Common myeloid progenitor, CD34-positive (primary cell): ENCODE data around the gene SLIT3.

Experiments used
- CTCF ChIA-PET: fragments of 350-600 bp; sonication (Branson Sonifier 250); formaldehyde crosslinking; loops from one replicate; lab custom pipeline; 2021; ENCODE audit warnings: antibody characterized with exemption; lab: Charles Lee
- POLR2A ChIA-PET: fragments of 350-600 bp; sonication (Branson Sonifier 250); formaldehyde crosslinking; loops from one replicate; lab custom pipeline; 2021; ENCODE audit warnings: antibody characterized with exemption; lab: Charles Lee
- DNase-seq, 3 donors: peaks; one replicate each; pipeline versions ENCODE4 v3.0.0 to v3.0.0-alpha.2; 2013
- H3K27ac ChIP-seq, 2 experiments: 1 replicate in 1 of 2; 2 replicates in 1 of 2; pipeline ENCODE4 v1.7.0; 2013; ENCODE audit warnings: inconsistent platforms in 2 of 2, low read length in 2 of 2, mild to moderate bottlenecking in 2 of 2, low read depth in 1 of 2, moderate library complexity in 1 of 2; ENCODE audit not compliant: severe bottlenecking in 2 of 2, insufficient read depth in 1 of 2, poor library complexity in 1 of 2
- H3K27me3 ChIP-seq, 5 experiments: replicated peaks in 2 of 5; 1 replicate in 3 of 5; 2 replicates in 2 of 5; pipeline versions ENCODE4 v1.6.1 to v1.7.0; 2013; ENCODE audit warnings: low read length in 4 of 5, mild to moderate bottlenecking in 2 of 5, moderate library complexity in 2 of 5, inconsistent platforms in 1 of 5; ENCODE audit not compliant: insufficient read depth in 5 of 5, control insufficient read depth in 4 of 5
- H3K36me3 ChIP-seq, 4 experiments: 1 replicate in 2 of 4; 2 replicates in 2 of 4; pipeline versions ENCODE4 v1.6.1 to v1.7.0; 2013; ENCODE audit warnings: low read length in 3 of 4, control low read depth in 1 of 4, mild to moderate bottlenecking in 1 of 4; ENCODE audit not compliant: control insufficient read depth in 4 of 4, insufficient read depth in 4 of 4
- H3K4me1 ChIP-seq, 4 experiments: 1 replicate in 3 of 4; 2 replicates in 1 of 4; pipeline versions ENCODE4 v1.6.1 to v1.7.1; 2013; ENCODE audit warnings: low read length in 3 of 4, mild to moderate bottlenecking in 3 of 4, control low read depth in 1 of 4, inconsistent platforms in 1 of 4, moderate library complexity in 1 of 4; ENCODE audit not compliant: control insufficient read depth in 4 of 4, insufficient read depth in 4 of 4; ENCODE audit errors: control extremely low read depth in 1 of 4
- H3K4me3 ChIP-seq, 7 experiments: 1 replicate in 4 of 7; 2 replicates in 3 of 7; pipeline versions ENCODE4 v1.5.1 to v1.7.0; 2013; ENCODE audit warnings: mild to moderate bottlenecking in 7 of 7, low read length in 6 of 7, moderate library complexity in 6 of 7, inconsistent platforms in 2 of 7, low read depth in 2 of 7, control low read depth in 1 of 7; ENCODE audit not compliant: insufficient read depth in 4 of 7, control insufficient read depth in 1 of 7; ENCODE audit errors: extremely low read depth in 1 of 7
- H3K9me3 ChIP-seq, 5 experiments: 1 replicate in 4 of 5; 2 replicates in 1 of 5; pipeline versions ENCODE4 v1.6.1 to v1.7.1; 2013; ENCODE audit warnings: low read length in 4 of 5, mild to moderate bottlenecking in 2 of 5, inconsistent platforms in 1 of 5, low read depth in 1 of 5, moderate library complexity in 1 of 5; ENCODE audit not compliant: control insufficient read depth in 4 of 5, insufficient read depth in 2 of 5; ENCODE audit errors: control extremely low read depth in 1 of 5
- WGBS: methylation state at CpG from one replicate; pipeline ENCODE4 v1.1.5; 2013; ENCODE audit not compliant: insufficient coverage; 5-methylcytosine and 5-hydroxymethylcytosine counted together

Gene SLIT3

GRCh38 chr5:168816661-168817060 is 484.3 kb downstream of the SLIT3 start:
- WGBS: 97% methylated on average over 4 of the region's 4 CpGs
- CTCF ChIA-PET: no interaction called here

GRCh38 chr5:168813184-168813968 is 487.6 kb downstream of the SLIT3 start:
- H3K9me3 ChIP-seq: no peaks in the 10 kb centered on the region
- H3K4me3 ChIP-seq: no peak overlapping the region
- no peak overlapping the region for H3K27ac ChIP-seq
- H3K4me1 ChIP-seq: no peaks in the 10 kb centered on the region
- ChIA-PET CTCF (no interaction called here), POLR2A (no interaction called here)
- H3K27me3 ChIP-seq: peaks cover 0 to 6% (median 0%) of the 10 kb centered on the region in 5 experiments
- WGBS: 50% methylated on average over 2 of the region's 4 CpGs
- peak; percentile 53 to 76 (median 61) for DNase-seq
- H3K36me3 ChIP-seq: no peaks in the 10 kb centered on the region

More at GRCh38 chr5:168816661-168817060, 484.3 kb downstream of the SLIT3 start:
- no peaks in the 10 kb centered on the region for H3K27me3 ChIP-seq
- H3K4me3 ChIP-seq: no peak overlapping the region
- no peak overlapping the region for H3K27ac ChIP-seq
- POLR2A ChIA-PET: no interaction called here
- no peaks in the 10 kb centered on the region for H3K36me3 ChIP-seq
- no peaks in the 10 kb centered on the region for H3K4me1 ChIP-seq
- H3K9me3 ChIP-seq: no peaks in the 10 kb centered on the region
- DNase-seq: no peak

DNA sequence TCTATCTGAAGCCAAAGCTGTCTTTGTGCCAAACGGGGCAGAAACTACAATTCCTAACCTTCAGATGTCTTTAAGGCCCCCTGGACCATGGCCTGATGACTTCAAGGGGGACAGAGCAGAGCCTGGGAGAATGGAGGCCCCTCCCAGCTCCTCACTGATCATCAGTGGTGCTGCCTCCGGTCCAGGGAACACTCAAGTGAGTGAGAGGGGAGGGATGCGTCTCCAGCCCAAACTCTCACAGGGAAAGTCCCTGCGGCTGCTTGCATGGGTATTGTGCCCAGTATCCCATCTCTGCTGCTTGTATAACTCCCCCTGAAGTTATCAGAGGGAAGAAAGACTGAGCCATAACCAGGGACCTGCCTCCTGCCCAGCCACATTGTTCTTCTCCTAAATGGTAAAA is 490.3 kb downstream of the SLIT3 start:
- no peak overlapping the region for H3K27ac ChIP-seq
- H3K4me3 ChIP-seq: no peak overlapping the region
- no peak for DNase-seq
- CTCF ChIA-PET: no interaction called here
- H3K36me3 ChIP-seq: no peaks in the 10 kb centered on the region
- POLR2A ChIA-PET: no interaction called here
- H3K9me3 ChIP-seq: no peaks in the 10 kb centered on the region
- WGBS: 96% methylated on average over 4 of the region's 4 CpGs
- no peaks in the 10 kb centered on the region for H3K4me1 ChIP-seq
- peaks cover 0 to 6% (median 0%) of the 10 kb centered on the region in 5 experiments for H3K27me3 ChIP-seq

DNA sequence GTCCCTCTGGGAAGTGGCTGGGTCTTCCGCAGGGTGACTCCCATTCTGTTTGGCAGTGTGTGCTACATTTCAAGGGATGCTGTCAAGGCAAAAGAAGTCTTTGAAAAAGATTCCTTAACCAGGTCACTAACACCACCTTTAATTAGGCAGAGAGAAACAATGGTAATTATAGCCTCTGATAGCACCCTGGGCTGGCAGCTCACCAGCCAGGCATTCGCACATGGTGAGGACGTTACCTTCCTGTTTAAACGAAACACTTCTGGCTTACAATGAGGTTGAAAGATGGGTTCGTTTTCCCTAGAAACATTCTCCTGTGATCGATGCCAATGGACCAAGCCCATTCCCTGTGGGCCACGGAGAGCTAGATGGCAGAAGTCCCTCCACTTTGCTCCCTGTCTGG is 491.7 kb downstream of the SLIT3 start:
- Histone ChIP-seq H3K36me3 (no peaks in the 10 kb centered on the region), H3K4me1 (no peaks in the 10 kb centered on the region), H3K27me3 (peaks cover 0 to 9% (median 0%) of the 10 kb centered on the region in 5 experiments), H3K9me3 (no peaks in the 10 kb centered on the region), H3K4me3 (no peak overlapping the region), H3K27ac (no peak overlapping the region)
- CTCF ChIA-PET: no interaction called here
- POLR2A ChIA-PET: no interaction called here
- no peak for DNase-seq
- 89% methylated on average over 7 of the region's 7 CpGs for WGBS

DNA sequence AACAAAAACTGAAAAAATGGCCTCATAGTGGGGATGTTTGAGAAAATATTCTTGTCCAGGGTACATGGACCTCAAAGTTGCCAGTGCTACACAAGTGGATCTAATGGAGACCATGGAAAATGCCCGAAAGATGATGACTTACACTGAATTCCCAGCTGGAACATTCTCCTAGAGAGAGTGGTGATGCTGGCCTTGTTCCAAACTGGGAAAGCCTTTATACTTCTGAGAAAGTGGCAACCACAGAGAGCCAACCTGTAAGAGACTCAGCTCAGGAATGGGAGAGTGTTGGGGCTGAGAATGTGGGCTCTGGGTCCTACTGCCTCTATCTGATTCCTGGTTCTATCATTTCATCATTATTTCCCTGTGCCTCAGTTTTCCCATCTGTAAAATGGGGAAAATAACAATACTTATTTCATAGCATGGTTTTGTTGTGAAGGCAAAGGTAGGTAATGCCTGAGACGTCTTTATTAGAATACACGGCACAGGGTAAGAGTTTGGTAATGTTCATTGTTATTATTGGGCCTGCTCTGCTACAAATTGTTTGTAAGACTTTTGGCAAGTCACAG is 492.8 kb downstream of the SLIT3 start:
- Histone ChIP-seq H3K27me3 (peaks cover 0 to 9% (median 0%) of the 10 kb centered on the region in 5 experiments), H3K4me1 (peaks cover 0 to 2% (median 0%) of the 10 kb centered on the region in 4 experiments), H3K36me3 (no peaks in the 10 kb centered on the region), H3K9me3 (no peaks in the 10 kb centered on the region), H3K27ac (no peak overlapping the region), H3K4me3 (no peak overlapping the region)
- DNase-seq: no peak
- WGBS: 100% methylated on average over 2 of the region's 3 CpGs
- ChIA-PET POLR2A (no interaction called here), CTCF (interaction anchor here (1.5 kb wide), 1 partner anchor 21 kb away, joined by 4 read pairs; no protein-coding TSS in a partner anchor)

DNA sequence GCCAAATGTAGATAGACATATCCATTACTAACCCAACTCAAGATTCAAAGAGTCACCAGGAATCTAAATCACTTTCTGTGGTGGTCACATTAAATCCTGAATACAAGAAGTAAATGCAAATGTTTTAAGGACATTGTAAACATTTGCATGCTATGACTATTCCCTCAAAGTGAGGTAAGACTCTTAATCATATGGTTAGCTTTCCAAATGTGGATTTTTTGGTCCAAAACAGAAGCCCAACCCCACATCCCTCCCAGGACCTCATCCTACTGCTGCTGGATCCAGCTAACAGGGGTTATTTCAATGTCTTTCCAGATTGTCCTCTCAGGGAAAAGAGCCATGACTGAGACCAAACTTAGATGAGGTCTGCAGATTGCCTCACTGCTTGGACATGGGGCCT is 493.7 kb downstream of the SLIT3 start:
- ChIA-PET POLR2A (no interaction called here), CTCF (interaction anchor here (1.5 to 1.6 kb wide), 2 partner anchors 10 to 20 kb away, joined by 4 to 5 read pairs; no protein-coding TSS in a partner anchor)
- DNase-seq: no peak
- no peak overlapping the region for H3K27ac ChIP-seq
- no peaks in the 10 kb centered on the region for H3K36me3 ChIP-seq
- H3K4me1 ChIP-seq: peaks cover 0 to 2% (median 0%) of the 10 kb centered on the region in 4 experiments
- peaks cover 0 to 9% (median 0%) of the 10 kb centered on the region in 5 experiments for H3K27me3 ChIP-seq
- H3K9me3 ChIP-seq: no peaks in the 10 kb centered on the region
- no peak overlapping the region for H3K4me3 ChIP-seq

DNA sequence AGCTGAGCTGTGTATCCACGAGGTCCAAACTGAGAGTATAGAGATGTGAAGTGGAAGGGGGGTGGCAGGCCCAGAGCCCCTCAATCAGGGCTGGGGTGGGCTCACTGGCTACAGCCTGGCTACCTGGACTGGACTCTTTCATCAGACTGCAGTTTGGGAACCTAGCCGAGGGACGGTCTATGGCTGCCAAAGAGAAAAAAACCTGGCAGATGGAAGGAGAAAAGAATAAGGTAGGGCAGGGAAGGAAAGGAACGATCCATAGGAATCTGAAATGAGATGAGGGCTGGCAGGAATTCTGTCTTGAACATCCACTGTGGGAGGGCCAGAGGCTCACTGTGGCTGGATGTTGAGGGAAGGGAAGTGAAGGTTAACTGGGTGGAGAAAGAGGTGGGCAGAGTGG is 497.4 kb downstream of the SLIT3 start:
- ChIA-PET POLR2A (no interaction called here), CTCF (no interaction called here)
- no peaks in the 10 kb centered on the region for H3K36me3 ChIP-seq
- no peak overlapping the region for H3K4me3 ChIP-seq
- 96% methylated on average over 3 of the region's 4 CpGs for WGBS
- H3K27me3 ChIP-seq: peaks cover 0 to 11% (median 0%) of the 10 kb centered on the region in 5 experiments
- no peak for DNase-seq
- H3K9me3 ChIP-seq: peaks cover 0 to 3% (median 0%) of the 10 kb centered on the region in 5 experiments
- H3K4me1 ChIP-seq: peaks cover 0 to 2% (median under 1%) of the 10 kb centered on the region in 4 experiments
- H3K27ac ChIP-seq: no peak overlapping the region
